GM18873 (cell line): ENCODE data around the gene SLC25A21.

Source experiments
- ATAC-seq: cut with Tn5 transposase; IDR thresholded peaks from one replicate; pipeline ENCODE4 v1.9.1; 2021; ENCODE audit warnings: mild to moderate bottlenecking, moderate library complexity, moderate number of reproducible peaks; ENCODE audit not compliant: unreplicated experiment, low FRiP score

The SLC25A21 gene

DNA sequence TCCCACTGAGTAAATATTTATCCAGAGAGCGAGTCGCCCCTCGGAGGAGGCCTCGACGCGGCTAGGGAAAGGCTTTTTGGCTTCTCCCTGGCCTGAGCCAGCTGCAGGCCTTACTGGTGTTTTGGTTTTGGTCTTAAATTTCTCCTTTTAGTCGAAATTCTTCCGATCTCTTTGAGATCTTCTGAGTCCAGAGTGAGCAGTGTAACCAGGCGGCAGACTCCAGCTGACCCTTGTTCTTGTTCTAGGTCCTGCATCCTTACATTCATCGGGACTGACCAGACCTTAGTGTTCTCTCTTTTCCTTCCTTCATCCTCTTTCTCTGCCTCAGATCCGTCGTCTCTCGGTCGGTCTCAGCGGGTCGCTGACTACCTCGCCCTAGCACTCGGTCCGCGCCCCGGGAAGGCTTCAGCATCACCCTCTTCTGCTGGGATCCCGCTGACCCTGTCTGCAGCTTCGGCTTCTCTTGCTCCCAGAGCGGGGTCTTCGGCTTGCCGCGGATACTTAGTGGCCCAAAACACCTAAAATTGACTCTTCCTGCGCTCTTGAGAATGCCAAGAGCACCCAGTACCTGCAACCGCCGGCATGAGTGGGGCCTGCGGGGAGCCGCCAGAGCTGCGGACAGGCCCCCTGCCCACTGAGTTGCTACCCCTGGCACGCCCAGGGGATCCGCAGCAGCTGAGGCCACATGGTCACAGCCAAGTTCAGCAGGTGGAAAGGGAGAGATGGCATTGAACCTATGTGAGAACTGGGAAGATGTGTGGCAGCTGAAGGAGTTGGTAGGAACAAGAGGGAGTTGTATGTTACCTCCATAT, 513.2 kb downstream of the SLC25A21 start:
- no peak for ATAC-seq

- ATAC-seq, result no peak
Observed at GRCh38 chr14:36658123-36659009, 514.0 kb downstream of the SLC25A21 start.

DNA sequence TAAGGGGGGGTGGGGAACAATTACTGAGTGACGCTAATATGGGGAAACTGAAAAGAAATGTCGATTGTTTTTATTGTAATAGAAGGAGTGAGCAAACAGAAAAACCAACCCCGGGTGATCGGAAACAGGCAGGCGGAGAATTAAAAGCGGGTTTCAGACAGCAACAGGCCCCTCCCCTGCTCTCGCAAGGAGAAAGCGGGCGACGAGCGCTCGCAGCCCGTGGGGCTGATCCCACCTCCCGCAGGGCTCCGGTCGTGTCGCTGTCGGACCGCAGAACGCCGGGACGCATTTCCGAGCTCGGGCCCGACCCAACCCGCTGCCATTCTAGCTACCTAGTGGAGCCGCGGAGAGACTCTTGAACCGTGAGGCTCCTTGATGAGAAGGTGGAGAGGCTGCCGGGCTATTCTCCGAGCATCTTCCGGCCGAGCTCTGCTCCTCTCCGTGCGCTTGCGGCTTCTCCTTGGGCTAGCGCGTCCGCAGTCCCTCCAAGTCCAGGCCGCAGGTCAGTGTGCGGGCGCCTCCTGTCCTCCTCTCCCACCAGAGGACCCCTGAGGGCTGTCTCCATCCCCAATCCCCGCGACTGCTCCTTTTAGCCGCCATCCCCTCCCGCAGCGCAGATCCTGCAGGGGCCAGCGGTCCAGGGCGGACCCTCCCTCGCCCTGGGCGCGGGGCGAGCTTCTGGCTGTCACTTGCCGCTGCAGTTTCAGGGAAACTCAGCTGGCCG, 514.8 kb downstream of the SLC25A21 start:
- no peak for ATAC-seq

DNA sequence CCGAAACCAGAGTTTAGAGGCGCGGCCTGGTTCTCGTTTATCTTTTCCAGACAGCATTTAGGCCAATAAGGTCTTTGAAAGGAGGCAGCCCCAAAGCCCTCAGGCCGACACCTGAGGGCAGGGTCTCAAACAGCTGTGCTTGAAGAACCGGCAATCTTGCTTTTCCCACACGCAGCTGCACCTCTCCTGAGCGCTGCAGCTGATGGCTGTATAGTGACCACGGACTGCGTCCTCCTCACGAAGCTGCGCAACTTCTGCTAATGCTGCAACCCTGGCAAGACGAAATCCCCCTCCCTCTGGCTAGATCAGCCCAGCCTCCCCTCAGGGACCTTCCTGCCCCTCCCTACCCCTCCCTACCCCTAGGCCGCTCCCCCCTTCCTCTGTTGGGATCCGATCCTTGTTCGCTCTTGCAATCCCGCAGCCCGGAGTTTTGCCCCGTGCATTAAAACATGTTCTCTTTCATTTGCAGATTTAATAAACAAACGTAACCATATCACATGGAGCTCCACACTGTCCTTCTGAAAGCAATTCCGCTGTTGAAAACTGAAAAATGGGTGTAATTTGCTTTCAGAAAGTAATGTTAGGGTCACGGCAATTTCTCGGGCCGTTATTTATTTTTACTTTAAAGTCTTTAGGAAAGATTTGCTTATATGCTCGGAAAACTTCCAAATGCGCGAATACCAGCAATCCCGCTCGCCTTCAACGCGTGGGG, 515.6 kb downstream of the SLC25A21 start:
- ATAC-seq, result no peak

DNA sequence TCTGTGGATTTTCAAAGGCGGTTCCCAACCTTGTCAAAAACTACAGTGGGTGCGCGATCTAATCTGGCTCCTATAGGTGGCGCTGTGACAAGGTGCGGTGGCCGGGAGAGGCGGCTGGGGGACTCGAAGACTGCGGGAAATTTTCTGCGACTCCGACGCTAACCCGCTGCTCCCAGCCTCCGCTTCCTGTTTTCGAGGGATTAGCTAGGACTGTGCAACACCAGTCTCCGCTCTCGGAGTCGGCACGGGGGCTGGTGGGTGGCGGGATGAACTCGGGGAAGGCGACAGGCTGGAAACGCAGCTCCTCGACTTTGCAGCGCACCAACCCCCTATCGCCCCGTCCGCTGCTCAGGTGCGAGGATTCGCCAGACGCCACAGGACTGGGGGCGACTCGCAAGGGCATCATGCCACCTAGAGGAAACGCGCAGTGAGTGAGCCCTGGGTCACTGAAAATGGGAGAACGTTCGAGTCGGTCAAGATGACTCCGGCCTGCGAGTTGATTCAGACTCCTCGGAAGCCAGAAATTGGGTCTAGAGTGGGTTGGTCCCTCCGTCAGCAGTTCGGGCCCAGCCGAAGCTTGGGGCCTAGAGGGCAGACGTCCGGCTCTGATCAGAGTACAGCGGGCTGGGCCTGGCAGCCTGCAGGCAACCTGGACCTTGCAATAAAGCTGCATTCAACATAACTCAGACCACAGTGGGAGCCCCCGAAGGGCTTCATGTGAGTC, 516.3 kb downstream of the SLC25A21 start:
- no peak for ATAC-seq

DNA sequence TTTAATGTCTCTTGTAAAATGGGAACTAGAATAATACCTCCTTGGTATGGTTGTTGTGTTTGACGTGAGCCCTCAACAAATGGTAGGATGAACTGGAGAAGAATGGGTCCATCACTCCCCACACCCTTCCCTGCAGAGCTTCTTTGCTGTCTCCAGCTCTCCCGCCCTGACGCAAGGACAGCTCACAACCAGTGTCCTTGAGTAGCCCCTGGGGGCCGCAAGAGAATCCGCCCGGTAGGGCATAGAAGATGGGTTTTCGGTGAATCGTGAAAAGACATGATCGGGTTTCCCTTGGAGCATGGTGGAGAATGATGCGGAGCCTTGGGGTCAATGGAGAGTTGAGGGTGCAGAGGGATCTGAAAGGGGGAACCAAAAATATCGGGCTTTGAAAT, 516.8 kb downstream of the SLC25A21 start:
- no peak for ATAC-seq

DNA sequence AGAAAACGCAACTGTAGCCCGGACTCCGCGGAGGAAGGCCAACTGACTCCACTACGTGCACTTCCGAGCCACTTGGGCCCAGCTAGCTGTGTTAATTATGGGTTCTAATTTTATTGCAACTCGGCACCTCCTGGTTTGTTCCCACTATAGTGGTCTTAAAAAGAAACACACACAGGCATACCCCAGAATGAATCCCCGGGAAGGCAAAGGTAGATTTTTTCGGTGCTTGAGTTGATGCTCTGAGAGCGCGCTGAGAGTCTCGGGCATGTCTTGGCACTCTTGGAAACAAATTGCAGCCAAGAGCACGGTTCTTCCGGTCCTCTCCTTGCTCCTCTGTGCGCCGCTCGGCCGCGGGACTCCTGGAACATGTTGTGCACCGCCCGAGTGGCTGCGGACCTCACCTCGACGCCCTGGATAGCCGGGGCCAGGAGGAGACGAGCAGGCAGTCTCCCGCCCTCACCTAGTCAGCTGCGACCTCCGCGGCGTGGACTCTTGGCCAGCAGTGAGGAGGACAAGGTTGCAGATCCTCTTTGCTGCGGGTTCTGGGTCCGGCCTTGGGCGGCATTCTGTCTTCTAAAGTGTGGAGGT, 517.5 kb downstream of the SLC25A21 start:
- no peak for ATAC-seq

DNA sequence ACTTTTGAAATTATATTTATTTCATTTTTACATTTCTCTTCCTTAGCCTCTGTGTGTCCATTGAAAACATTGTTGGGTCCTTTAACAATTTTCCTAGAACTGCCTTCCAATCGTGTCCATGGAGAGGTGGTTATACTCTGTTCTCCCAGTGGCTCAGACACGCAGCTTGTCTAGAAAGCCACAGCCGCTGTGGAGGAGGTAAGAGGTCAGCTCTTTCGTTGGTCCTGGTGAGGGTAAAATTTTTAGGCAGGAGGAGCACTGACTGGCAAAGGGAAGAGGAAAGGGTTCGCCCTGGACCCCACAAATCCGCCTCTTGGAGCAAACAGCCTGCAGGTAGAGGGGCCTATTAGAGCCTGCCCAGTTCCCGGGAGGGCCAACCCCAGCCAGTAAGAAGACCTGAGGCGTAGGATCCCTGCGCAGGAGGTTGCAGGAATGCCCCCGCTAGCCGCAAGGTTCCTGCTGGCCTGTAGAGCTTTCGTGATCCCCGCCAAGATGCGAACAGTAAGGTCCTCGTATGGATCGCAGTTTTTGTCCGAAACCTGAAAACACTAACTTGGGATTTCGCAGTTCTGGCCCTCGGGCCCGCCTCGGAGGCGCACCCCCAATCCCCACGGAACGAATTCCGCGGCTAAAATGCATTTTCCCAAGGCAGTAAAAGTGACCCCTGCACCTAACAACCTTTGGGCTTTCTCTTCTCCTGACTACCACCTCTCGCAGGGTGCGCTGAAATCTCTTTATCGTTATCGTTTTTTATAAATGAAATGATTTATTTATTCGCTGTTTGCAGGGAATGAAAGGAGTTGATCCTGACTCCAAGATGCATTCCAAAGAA, 518.2 kb downstream of the SLC25A21 start:
- ATAC-seq, result no peak

DNA sequence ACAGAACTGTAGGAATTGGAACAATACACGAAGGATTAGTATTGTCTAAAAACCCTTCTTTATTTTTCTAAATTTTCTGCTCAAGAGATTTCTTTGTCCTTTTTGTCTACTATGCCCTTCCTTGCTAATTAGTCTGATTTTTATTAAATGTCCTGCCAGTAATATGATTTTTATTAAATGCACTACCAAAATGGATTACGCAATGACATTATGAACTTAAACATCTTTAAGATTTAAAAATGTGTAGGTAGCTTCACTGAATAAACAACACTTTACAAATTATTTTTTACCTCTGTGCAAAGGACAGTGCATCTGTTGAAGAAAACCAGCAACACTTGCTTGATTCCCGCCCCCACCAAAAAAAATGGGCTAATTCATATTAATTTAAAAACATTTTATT, 519.0 kb downstream of the SLC25A21 start:
- ATAC-seq, result no peak

DNA sequence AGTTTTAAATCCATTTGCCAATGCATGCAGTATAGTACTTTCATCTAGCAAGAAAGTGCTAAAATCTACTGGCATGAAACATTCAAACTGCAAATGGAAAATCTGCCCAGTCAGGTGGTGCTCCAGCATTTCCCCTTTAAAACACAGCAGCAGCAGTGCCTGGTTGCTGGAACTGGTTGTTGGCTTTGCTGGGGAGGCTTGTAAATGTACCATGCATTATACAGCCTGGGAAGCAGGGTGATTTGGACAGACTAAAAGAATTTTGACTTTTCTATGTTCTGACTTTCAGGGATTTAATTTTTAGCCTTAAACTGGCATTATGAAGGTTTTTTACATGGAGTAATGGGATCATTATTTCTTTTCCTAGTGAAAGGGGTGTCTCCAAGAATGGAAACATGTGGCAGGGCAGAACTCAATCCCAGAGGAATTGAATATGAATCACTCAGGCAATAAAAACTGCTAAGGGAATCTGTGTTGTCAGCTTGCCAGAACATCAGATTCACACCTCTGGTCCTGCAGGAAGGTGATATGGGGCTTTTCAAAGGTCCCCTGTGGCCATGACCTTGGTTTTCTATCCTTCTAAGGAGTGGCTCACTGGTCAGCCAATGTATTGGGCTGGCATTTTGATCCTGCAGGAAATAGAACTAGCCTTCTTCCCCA, 519.7 kb downstream of the SLC25A21 start:
- no peak for ATAC-seq

GRCh38 chr14:36649872-36650650, 522.3 kb downstream of the SLC25A21 start:
- no peak for ATAC-seq

DNA sequence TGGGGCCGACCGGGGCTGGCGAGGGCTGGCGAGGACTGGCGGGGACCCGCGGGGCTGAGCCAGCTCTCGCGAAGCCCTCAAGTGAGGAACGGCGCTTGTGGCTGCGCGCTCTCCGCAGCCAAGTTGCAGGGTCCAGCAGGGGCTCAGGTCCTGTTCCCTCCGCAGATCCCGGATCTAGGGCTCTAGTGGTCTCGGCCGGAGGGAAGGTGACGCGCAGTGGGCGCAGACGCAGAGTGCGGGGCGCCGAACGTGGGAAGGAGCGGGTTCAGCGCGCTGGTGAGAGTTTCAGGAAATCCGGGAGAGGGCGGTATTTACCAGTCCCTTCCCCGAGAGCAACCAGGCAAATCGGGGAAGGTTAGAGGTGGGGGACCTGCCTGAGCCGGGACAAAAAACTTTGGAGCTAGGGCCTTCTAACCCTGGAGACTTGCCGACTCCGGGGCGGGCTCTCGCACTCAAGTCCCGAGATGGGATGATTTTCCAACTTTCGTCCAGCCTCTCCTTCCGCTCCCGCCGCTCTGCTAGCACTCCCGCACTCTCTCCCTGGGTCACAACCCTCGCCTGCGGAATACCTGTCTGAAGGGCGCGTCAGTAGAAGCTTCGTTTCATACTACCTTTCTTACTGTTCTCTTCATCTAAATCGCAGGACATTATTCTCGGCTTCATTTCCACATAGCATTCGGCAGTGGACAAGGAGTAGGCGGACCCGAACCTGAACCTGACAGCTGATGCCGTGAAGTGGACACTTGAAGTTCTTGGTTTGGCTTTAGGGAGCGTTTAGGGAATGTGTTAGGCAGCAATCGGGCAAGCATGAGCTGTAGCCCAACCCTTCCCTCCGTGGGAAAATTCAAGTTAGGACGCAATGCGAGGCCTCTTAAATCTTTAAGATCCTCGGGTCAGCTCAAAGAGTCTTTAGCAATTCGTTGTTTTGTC, 524.3 kb downstream of the SLC25A21 start:
- no peak for ATAC-seq

GRCh38 chr14:36647417-36647823, 525.0 kb downstream of the SLC25A21 start:
- no peak for ATAC-seq

GRCh38 chr14:36646664-36647416, 525.6 kb downstream of the SLC25A21 start:
- no peak for ATAC-seq

DNA sequence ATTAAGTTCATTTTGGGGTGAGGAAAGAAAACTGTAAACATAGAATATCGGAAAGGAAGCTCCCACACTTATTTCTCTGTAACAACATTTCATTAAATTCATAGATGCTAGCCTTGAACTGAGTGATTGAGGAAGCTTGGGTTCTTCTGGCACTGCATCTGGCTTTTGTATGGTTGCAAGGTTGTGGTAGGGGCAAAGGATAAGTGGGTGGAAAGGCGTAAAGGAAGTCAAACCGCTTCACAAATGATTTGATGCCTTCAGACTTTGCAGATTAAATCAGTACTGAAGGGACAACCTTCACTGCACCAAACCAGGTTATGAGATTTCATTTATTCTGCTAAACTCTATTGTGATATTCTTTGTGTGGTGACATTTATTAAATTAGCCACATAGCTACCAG, 538.8 kb downstream of the SLC25A21 start:
- no peak for ATAC-seq
